ENCODE results near the gene PIP4K2C. TPM values are rescaled to one million over a fixed set of nuclear protein-coding genes. Genes with fewer than 3 reads are reported as not detected.

The PIP4K2C gene
- polyA plus RNA-seq, 2 of the 4 experiments (the other 2 are of a cell fraction), result 35.3 to 62.9 TPM

DNA sequence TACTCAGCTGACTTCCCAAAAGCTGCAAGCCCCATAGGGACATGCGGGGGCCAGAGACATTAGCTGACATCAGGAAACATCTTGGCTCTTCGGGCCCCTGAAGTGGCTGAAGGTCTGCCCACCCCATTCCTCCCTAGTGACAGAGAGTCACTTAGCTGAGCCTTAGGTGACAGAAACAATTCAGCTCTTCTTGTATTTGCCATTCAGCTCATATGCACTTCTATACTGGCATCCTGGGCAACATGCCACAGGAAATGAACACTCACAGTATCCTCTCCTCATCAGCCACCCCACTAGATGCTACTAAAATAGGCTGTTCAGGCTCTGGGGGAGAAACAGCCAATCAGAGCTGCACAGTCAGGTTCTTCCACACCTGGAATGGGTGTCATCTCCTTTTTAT lies 47.4 kb upstream of the PIP4K2C start (continued):
- TF ChIP-seq, protein P1, sequence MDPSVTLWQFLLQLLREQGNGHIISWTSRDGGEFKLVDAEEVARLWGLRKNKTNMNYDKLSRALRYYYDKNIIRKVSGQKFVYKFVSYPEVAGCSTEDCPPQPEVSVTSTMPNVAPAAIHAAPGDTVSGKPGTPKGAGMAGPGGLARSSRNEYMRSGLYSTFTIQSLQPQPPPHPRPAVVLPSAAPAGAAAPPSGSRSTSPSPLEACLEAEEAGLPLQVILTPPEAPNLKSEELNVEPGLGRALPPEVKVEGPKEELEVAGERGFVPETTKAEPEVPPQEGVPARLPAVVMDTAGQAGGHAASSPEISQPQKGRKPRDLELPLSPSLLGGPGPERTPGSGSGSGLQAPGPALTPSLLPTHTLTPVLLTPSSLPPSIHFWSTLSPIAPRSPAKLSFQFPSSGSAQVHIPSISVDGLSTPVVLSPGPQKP (IDR thresholded peaks at IDR 0.05; ENCODE audit: low read depth, low read length), result no peak

DNA sequence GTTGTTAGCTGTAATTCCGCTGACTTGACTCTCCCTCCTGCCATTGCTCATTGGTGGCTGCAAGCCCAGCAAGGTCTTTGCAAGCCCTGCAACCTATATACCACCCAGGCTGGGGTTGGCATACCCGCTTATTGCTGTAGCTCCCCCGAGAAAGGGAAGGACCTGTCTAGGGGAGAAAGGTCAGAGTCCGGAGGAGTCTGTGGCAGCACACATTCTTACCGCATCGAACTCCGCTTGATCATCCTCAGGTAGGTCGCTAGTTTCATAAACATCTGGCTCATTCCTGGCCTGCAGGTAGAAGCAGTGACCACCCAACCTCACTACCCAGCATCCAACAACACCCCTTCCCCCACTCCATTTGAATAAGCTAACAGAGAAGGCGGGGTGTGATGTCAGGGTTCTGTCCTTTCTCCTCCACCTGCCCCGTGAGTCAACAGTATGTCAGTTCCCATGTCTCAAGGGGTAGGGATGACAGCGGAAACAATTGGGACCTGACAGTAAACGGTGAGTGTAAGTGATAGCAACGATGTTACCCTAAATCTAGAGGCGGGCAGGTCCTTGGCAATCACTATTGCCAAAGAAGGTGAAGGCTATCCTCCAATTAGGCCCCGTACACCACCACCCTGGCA lies 45.1 kb upstream of the PIP4K2C start:
- POLR2A ChIA-PET, result interaction anchor here (0.6 to 1.0 kb wide), 3 partner anchors 25 to 110 kb away, joined by 4 to 11 read pairs (median 4); no protein-coding TSS in a partner anchor
- Histone ChIP-seq H3K4me2 (peak overlapping the region; percentile 80), H3K4me3 (peak overlapping the region; percentile 89), H3K4me1 (peaks cover 25% of the 10 kb centered on the region), H3K27ac (peak overlapping the region; percentile 92 to 96), H3K9me3 (no peaks in the 10 kb centered on the region)
- CTCF ChIA-PET, result interaction anchor here (0.7 to 2.8 kb wide), 9 partner anchors 10 to 87 kb away, joined by 3 to 18 read pairs (median 5); partner anchors contain the start of genes B4GALNT1, DDIT3 and GLI1
- DNase-seq (ENCODE audit: low read depth in 1 of 2, low spot score in 1 of 2) (no peak), FAIRE-seq (no peak), ATAC-seq (no peak)
- 66% methylated on average over 15 of the region's 15 CpGs for WGBS (ENCODE audit: missing lambda C conversion rate)
- TF ChIP-seq ZFP36 (IDR thresholded peaks at IDR 0.05; ENCODE audit: borderline replicate concordance, partially characterized antibody) (no peak), TFCP2L1 (CRISPR knock-in tag; IDR thresholded peaks at IDR 0.05) (0 out of 2 replicates have a peak, but pooled peaks have one; percentile 13), NR3C1 (IDR thresholded peaks at IDR 0.05) (no peak), FOXS1 (CRISPR knock-in tag; IDR thresholded peaks at IDR 0.05) (no peak), CBX8 (IDR thresholded peaks at IDR 0.05) (no peak)

DNA sequence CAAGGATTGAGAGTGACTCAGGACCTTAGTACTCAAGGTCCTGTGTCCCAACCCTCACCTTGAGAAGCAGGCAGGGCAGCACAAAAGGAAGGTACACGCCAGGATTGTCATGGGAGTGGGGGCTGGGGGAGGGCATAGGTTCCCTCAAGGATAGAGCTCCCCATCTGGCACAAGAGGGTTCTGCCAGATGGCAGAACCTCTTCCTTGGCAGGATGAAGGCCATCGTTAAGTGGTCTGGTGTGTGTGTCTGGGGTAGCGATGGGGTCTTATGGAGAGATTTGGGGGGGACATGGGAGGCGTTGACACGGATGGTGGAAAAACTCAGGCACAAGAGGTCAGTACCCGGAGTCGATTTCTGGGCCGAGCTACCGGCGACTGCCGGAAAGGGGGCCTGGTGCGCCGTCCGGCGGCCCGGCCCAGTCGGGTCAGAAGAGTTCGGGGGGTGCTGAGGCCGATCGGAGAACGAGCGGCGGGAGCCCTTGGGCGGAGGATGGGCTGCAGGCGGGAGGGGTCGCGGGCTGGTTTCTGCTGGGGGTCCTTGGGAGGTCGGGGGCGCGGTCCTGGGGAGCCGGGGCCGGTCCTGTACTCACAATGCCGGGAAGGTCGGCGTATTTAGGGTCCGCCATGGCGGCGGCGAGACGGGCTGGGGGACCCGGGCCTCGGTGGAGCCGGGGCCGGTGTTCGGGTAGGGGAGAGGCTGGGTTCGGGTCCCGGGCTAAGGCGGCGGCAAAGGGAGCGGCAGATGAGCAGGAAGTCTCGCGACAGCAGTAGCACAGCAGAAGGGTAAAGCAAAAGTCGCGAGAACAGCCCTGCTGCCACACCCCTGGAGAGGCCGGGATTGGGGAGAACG lies 44.3 kb upstream of the PIP4K2C start, which contains the start of gene DCTN2:
Gene DCTN2, minus strand, starts transcription at position 755 of the 850 bp plus-strand sequence. Its CDS starts 129 bp downstream, at position 626.
- WGBS (ENCODE audit: missing lambda C conversion rate), result 1% methylated on average over 50 of the region's 56 CpGs
- POLR2A ChIA-PET, result interaction anchor here (0.6 to 1.0 kb wide), 4 partner anchors 9 to 109 kb away, joined by 4 to 11 read pairs (median 4); no protein-coding TSS in a partner anchor
- peak within 1 kb of the TSS; percentile 89 for H3K4me3 ChIP-seq
- peak within 1 kb of the TSS; percentile 81 for H3K4me2 ChIP-seq
- peak; percentile 94 to 98 for ATAC-seq
- peak; percentile 97 to 99 for DNase-seq (ENCODE audit: low read depth in 1 of 2, low spot score in 1 of 2)
- H3K4me1 ChIP-seq, result peaks cover 20% of the 10 kb centered on the region
- peak within 1 kb of the TSS; percentile 92 to 96 for H3K27ac ChIP-seq
- H3K9me3 ChIP-seq, result no peaks in the 10 kb centered on the region
- CTCF ChIA-PET, result interaction anchor here (1.2 to 2.8 kb wide), 7 partner anchors 11 to 88 kb away, joined by 3 to 18 read pairs (median 5); partner anchors contain the start of genes DDIT3 and GLI1
- no peak for FAIRE-seq
- TF ChIP-seq, protein P2, sequence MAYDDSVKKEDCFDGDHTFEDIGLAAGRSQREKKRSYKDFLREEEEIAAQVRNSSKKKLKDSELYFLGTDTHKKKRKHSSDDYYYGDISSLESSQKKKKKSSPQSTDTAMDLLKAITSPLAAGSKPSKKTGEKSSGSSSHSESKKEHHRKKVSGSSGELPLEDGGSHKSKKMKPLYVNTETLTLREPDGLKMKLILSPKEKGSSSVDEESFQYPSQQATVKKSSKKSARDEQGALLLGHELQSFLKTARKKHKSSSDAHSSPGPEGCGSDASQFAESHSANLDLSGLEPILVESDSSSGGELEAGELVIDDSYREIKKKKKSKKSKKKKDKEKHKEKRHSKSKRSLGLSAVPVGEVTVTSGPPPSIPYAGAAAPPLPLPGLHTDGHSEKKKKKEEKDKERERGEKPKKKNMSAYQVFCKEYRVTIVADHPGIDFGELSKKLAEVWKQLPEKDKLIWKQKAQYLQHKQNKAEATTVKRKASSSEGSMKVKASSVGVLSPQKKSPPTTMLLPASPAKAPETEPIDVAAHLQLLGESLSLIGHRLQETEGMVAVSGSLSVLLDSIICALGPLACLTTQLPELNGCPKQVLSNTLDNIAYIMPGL (CRISPR knock-in tag; IDR thresholded peaks at IDR 0.05; ENCODE audit: borderline replicate concordance), result 0 out of 2 replicates have a peak, but pooled peaks have one; percentile 16
- TF ChIP-seq RNF2 (IDR thresholded peaks at IDR 0.05; ENCODE audit: borderline replicate concordance, low read depth), result no peak
- TF ChIP-seq POLR2A (IDR thresholded peaks at IDR 0.05; ENCODE audit: low read length), result peak; percentile 38; the same call in 1 of the 2 replicates
- TF ChIP-seq, protein P3, sequence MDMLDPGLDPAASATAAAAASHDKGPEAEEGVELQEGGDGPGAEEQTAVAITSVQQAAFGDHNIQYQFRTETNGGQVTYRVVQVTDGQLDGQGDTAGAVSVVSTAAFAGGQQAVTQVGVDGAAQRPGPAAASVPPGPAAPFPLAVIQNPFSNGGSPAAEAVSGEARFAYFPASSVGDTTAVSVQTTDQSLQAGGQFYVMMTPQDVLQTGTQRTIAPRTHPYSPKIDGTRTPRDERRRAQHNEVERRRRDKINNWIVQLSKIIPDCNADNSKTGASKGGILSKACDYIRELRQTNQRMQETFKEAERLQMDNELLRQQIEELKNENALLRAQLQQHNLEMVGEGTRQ (IDR thresholded peaks at IDR 0.05), result no peak
- TF ChIP-seq, protein P4, sequence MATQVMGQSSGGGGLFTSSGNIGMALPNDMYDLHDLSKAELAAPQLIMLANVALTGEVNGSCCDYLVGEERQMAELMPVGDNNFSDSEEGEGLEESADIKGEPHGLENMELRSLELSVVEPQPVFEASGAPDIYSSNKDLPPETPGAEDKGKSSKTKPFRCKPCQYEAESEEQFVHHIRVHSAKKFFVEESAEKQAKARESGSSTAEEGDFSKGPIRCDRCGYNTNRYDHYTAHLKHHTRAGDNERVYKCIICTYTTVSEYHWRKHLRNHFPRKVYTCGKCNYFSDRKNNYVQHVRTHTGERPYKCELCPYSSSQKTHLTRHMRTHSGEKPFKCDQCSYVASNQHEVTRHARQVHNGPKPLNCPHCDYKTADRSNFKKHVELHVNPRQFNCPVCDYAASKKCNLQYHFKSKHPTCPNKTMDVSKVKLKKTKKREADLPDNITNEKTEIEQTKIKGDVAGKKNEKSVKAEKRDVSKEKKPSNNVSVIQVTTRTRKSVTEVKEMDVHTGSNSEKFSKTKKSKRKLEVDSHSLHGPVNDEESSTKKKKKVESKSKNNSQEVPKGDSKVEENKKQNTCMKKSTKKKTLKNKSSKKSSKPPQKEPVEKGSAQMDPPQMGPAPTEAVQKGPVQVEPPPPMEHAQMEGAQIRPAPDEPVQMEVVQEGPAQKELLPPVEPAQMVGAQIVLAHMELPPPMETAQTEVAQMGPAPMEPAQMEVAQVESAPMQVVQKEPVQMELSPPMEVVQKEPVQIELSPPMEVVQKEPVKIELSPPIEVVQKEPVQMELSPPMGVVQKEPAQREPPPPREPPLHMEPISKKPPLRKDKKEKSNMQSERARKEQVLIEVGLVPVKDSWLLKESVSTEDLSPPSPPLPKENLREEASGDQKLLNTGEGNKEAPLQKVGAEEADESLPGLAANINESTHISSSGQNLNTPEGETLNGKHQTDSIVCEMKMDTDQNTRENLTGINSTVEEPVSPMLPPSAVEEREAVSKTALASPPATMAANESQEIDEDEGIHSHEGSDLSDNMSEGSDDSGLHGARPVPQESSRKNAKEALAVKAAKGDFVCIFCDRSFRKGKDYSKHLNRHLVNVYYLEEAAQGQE (IDR thresholded peaks at IDR 0.05), result peak; percentile 96
- TF ChIP-seq CHD2 (IDR thresholded peaks at IDR 0.05; ENCODE audit: low read length, partially characterized antibody), result peak; percentile 97
- TF ChIP-seq PHF8 (IDR thresholded peaks at IDR 0.05; ENCODE audit: borderline replicate concordance, low read depth), result peak; percentile 86
- peak; percentile 72 for TF ChIP-seq GATA3 (IDR thresholded peaks at IDR 0.05; ENCODE audit: borderline replicate concordance)
- peak; percentile 32; the same call in 1 of the 2 replicates for TF ChIP-seq KDM5A (IDR thresholded peaks at IDR 0.05)
- peak; percentile 43 to 45; a peak in 2 of 5 replicates for TF ChIP-seq JUN (IDR thresholded peaks at IDR 0.05)
- TF ChIP-seq, protein P5, sequence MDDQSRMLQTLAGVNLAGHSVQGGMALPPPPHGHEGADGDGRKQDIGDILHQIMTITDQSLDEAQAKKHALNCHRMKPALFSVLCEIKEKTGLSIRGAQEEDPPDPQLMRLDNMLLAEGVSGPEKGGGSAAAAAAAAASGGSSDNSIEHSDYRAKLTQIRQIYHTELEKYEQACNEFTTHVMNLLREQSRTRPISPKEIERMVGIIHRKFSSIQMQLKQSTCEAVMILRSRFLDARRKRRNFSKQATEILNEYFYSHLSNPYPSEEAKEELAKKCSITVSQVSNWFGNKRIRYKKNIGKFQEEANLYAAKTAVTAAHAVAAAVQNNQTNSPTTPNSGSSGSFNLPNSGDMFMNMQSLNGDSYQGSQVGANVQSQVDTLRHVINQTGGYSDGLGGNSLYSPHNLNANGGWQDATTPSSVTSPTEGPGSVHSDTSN (IDR thresholded peaks at IDR 0.05), result no peak
- no peak for TF ChIP-seq RAD21 (conservative IDR thresholded peaks at IDR 0.05 in 1 of 2, IDR thresholded peaks at IDR 0.05 in 1 of 2)
- no peak for TF ChIP-seq NFE2L2 (conservative IDR thresholded peaks at IDR 0.05; ENCODE audit: low read length)

Measured in A549 (cell line).